ENCODE measurements around the gene ACAD10. TPM values are rescaled to one million over a fixed set of nuclear protein-coding genes. Genes with fewer than 3 reads are reported as not detected.

The ACAD10 gene
- total and polyA plus RNA-seq, 2 of the 13 experiments (the other 11 are each of a cell fraction or from before 2014, with no cell fraction given) = 15.2 to 16.3 TPM

DNA sequence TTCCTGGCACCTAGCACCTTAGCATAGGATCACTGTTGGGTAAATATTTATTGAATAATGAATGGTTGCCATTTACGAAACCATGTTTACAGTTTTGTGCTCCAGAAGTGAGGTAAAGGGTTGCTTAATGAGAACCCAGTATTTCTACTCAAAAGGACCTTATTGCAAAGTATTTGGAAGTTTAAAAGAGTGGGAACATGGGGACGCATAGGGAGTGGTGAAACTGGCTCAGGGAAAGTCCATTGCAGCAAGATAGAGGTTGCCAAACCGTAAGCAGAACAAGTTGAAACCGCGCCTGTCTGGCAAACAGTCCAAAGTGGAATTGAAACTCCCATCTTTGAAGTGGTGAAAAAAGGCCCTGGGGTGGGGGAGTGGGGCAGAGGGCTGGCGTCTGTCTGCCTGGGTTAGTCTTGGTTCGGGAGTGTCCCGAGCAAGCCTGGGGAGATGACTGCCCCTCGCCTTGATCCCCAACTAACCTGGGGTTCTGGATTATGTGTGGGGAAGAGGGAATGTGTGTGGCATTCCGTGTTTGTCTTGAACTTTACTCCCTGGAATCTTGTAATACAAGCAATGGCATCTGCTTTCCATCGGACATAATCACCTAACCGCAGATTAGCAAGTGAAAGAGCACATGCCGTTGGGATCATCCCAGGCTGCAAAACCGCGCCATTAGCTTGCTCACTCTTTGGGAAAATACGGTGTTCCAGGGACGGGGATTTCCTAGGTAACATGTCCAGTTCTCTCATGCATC is 88.1 kb downstream of the ACAD10 start (continued):
- TF ChIP-seq, protein P1, sequence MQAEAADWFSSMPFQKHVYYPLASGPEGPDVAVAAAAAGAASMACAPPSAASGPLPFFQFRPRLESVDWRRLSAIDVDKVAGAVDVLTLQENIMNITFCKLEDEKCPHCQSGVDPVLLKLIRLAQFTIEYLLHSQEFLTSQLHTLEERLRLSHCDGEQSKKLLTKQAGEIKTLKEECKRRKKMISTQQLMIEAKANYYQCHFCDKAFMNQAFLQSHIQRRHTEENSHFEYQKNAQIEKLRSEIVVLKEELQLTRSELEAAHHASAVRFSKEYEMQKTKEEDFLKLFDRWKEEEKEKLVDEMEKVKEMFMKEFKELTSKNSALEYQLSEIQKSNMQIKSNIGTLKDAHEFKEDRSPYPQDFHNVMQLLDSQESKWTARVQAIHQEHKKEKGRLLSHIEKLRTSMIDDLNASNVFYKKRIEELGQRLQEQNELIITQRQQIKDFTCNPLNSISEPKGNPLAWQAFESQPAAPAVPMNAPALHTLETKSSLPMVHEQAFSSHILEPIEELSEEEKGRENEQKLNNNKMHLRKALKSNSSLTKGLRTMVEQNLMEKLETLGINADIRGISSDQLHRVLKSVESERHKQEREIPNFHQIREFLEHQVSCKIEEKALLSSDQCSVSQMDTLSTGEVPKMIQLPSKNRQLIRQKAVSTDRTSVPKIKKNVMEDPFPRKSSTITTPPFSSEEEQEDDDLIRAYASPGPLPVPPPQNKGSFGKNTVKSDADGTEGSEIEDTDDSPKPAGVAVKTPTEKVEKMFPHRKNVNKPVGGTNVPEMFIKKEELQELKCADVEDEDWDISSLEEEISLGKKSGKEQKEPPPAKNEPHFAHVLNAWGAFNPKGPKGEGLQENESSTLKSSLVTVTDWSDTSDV (CRISPR knock-in tag; IDR thresholded peaks at IDR 0.05) = no peak
- no peak for TF ChIP-seq TBP (CRISPR knock-in tag; IDR thresholded peaks at IDR 0.05)
- TF ChIP-seq HNRNPUL1 (IDR thresholded peaks at IDR 0.05; ENCODE audit: low read depth, low read length) = no peak
- no peak for TF ChIP-seq NR2F1 (CRISPR knock-in tag; IDR thresholded peaks at IDR 0.05)
- no peak for TF ChIP-seq SETDB1 (CRISPR knock-in tag; IDR thresholded peaks at IDR 0.05; ENCODE audit: borderline replicate concordance)
- TF ChIP-seq CAMTA2 (CRISPR knock-in tag; IDR thresholded peaks at IDR 0.05; ENCODE audit: borderline replicate concordance) = no peak
- TF ChIP-seq ZNF17 (CRISPR knock-in tag; IDR thresholded peaks at IDR 0.05) = no peak
- TF ChIP-seq, protein P2, sequence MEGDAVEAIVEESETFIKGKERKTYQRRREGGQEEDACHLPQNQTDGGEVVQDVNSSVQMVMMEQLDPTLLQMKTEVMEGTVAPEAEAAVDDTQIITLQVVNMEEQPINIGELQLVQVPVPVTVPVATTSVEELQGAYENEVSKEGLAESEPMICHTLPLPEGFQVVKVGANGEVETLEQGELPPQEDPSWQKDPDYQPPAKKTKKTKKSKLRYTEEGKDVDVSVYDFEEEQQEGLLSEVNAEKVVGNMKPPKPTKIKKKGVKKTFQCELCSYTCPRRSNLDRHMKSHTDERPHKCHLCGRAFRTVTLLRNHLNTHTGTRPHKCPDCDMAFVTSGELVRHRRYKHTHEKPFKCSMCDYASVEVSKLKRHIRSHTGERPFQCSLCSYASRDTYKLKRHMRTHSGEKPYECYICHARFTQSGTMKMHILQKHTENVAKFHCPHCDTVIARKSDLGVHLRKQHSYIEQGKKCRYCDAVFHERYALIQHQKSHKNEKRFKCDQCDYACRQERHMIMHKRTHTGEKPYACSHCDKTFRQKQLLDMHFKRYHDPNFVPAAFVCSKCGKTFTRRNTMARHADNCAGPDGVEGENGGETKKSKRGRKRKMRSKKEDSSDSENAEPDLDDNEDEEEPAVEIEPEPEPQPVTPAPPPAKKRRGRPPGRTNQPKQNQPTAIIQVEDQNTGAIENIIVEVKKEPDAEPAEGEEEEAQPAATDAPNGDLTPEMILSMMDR (CRISPR knock-in tag; IDR thresholded peaks at IDR 0.05) = no peak
- no peak for TF ChIP-seq ZNF446 (CRISPR knock-in tag; IDR thresholded peaks at IDR 0.05)
- no peak for TF ChIP-seq BRCA1 (CRISPR knock-in tag; IDR thresholded peaks at IDR 0.05)
- no peak for TF ChIP-seq ZNF615 (CRISPR knock-in tag; IDR thresholded peaks at IDR 0.05; ENCODE audit: borderline replicate concordance)
- TF ChIP-seq ZNF629 (CRISPR knock-in tag; conservative IDR thresholded peaks at IDR 0.05) = no peak
- TF ChIP-seq, protein P3, sequence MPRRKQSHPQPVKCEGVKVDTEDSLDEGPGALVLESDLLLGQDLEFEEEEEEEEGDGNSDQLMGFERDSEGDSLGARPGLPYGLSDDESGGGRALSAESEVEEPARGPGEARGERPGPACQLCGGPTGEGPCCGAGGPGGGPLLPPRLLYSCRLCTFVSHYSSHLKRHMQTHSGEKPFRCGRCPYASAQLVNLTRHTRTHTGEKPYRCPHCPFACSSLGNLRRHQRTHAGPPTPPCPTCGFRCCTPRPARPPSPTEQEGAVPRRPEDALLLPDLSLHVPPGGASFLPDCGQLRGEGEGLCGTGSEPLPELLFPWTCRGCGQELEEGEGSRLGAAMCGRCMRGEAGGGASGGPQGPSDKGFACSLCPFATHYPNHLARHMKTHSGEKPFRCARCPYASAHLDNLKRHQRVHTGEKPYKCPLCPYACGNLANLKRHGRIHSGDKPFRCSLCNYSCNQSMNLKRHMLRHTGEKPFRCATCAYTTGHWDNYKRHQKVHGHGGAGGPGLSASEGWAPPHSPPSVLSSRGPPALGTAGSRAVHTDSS (CRISPR knock-in tag; conservative IDR thresholded peaks at IDR 0.05) = no peak
- no peak for TF ChIP-seq MATR3 (CRISPR knock-in tag; IDR thresholded peaks at IDR 0.05)
- no peak for TF ChIP-seq ZNF430 (CRISPR knock-in tag; IDR thresholded peaks at IDR 0.05)
- no peak for TF ChIP-seq ZNF737 (CRISPR knock-in tag; IDR thresholded peaks at IDR 0.05; ENCODE audit: borderline replicate concordance)
- TF ChIP-seq, protein P4, sequence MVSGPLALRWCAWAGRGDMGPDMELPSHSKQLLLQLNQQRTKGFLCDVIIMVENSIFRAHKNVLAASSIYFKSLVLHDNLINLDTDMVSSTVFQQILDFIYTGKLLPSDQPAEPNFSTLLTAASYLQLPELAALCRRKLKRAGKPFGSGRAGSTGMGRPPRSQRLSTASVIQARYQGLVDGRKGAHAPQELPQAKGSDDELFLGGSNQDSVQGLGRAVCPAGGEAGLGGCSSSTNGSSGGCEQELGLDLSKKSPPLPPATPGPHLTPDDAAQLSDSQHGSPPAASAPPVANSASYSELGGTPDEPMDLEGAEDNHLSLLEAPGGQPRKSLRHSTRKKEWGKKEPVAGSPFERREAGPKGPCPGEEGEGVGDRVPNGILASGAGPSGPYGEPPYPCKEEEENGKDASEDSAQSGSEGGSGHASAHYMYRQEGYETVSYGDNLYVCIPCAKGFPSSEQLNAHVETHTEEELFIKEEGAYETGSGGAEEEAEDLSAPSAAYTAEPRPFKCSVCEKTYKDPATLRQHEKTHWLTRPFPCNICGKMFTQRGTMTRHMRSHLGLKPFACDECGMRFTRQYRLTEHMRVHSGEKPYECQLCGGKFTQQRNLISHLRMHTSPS (CRISPR knock-in tag; IDR thresholded peaks at IDR 0.05; ENCODE audit: low read depth) = no peak
- TF ChIP-seq, protein P5, sequence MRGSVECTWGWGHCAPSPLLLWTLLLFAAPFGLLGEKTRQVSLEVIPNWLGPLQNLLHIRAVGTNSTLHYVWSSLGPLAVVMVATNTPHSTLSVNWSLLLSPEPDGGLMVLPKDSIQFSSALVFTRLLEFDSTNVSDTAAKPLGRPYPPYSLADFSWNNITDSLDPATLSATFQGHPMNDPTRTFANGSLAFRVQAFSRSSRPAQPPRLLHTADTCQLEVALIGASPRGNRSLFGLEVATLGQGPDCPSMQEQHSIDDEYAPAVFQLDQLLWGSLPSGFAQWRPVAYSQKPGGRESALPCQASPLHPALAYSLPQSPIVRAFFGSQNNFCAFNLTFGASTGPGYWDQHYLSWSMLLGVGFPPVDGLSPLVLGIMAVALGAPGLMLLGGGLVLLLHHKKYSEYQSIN (CRISPR knock-in tag; IDR thresholded peaks at IDR 0.05; ENCODE audit: borderline replicate concordance) = no peak
- TF ChIP-seq ZBTB7B (CRISPR knock-in tag; IDR thresholded peaks at IDR 0.05) = no peak
- TF ChIP-seq ZNF354B (CRISPR knock-in tag; IDR thresholded peaks at IDR 0.05) = no peak
- no peak for TF ChIP-seq SRF (IDR thresholded peaks at IDR 0.05; ENCODE audit: low read depth, low read length)

Measured in HepG2 (cell line).